ENCODE results near the gene AFP. TPM values are rescaled to one million over a fixed set of nuclear protein-coding genes. Genes with fewer than 3 reads are reported as not detected.

Gene AFP
- polyA plus RNA-seq, 3 donors: not detected

GRCh38 chr4:73499996-73500765 lies 64.2 kb downstream of the AFP start:
- Histone ChIP-seq H3K9ac (ENCODE audit: insufficient read depth, low read length, poor library complexity, severe bottlenecking) (no peak overlapping the region), H3K9me3 (replicated peaks in 1 of 2; ENCODE audit: control insufficient read depth in 1 of 2, insufficient read depth in 1 of 2, low read length in 2 of 2) (no peaks in the 10 kb centered on the region), H2AFZ (ENCODE audit: insufficient read depth, low read depth, low read length, poor library complexity, severe bottlenecking) (no peak overlapping the region), H3K4me2 (replicated peaks; ENCODE audit: extremely low read depth, low read length, poor library complexity, severe bottlenecking) (no peak overlapping the region), H3K79me2 (ENCODE audit: insufficient read depth, low read length) (no peaks in the 10 kb centered on the region), H3K27ac (ENCODE audit: low read depth in 1 of 2, low read length in 2 of 2) (no peak overlapping the region), H3K4me1 (ENCODE audit: control insufficient read depth in 1 of 2, insufficient read depth in 2 of 2, low read length in 2 of 2) (no peaks in the 10 kb centered on the region), H4K20me1 (ENCODE audit: insufficient read depth, low read length) (no peaks in the 10 kb centered on the region), H3K4me3 (replicated peaks in 1 of 3; ENCODE audit: low read depth in 2 of 3, low read length in 3 of 3) (no peak overlapping the region), H3K36me3 (replicated peaks in 1 of 2; ENCODE audit: control insufficient read depth in 1 of 2, insufficient read depth in 2 of 2, low read length in 2 of 2) (no peaks in the 10 kb centered on the region), H3K27me3 (ENCODE audit: control insufficient read depth in 2 of 2, insufficient read depth in 2 of 2, low read length in 2 of 2) (no peaks in the 10 kb centered on the region)
- no CpG with 5 or more reads among the region's 4 CpGs for WGBS (ENCODE audit: insufficient coverage)
- DNase-seq: no peak
- intact Hi-C loops (cut with micrococcal nuclease): no loop called here
- Mint-ChIP-seq H3K9me3 (peaks cover 0 to 3% (median 0%) of the 10 kb centered on the region in 7 donors), H3K4me1 (no peaks in the 10 kb centered on the region), H3K27me3 (ENCODE audit: low read depth in 3 of 3) (peaks cover 0 to 4% (median 0%) of the 10 kb centered on the region in 3 donors), H3K4me3 (no peak overlapping the region), H3K36me3 (no peaks in the 10 kb centered on the region), H3K27ac (no peak overlapping the region)
- TF ChIP-seq, protein P1, sequence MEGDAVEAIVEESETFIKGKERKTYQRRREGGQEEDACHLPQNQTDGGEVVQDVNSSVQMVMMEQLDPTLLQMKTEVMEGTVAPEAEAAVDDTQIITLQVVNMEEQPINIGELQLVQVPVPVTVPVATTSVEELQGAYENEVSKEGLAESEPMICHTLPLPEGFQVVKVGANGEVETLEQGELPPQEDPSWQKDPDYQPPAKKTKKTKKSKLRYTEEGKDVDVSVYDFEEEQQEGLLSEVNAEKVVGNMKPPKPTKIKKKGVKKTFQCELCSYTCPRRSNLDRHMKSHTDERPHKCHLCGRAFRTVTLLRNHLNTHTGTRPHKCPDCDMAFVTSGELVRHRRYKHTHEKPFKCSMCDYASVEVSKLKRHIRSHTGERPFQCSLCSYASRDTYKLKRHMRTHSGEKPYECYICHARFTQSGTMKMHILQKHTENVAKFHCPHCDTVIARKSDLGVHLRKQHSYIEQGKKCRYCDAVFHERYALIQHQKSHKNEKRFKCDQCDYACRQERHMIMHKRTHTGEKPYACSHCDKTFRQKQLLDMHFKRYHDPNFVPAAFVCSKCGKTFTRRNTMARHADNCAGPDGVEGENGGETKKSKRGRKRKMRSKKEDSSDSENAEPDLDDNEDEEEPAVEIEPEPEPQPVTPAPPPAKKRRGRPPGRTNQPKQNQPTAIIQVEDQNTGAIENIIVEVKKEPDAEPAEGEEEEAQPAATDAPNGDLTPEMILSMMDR (IDR thresholded peaks at IDR 0.05): no peak

DNA sequence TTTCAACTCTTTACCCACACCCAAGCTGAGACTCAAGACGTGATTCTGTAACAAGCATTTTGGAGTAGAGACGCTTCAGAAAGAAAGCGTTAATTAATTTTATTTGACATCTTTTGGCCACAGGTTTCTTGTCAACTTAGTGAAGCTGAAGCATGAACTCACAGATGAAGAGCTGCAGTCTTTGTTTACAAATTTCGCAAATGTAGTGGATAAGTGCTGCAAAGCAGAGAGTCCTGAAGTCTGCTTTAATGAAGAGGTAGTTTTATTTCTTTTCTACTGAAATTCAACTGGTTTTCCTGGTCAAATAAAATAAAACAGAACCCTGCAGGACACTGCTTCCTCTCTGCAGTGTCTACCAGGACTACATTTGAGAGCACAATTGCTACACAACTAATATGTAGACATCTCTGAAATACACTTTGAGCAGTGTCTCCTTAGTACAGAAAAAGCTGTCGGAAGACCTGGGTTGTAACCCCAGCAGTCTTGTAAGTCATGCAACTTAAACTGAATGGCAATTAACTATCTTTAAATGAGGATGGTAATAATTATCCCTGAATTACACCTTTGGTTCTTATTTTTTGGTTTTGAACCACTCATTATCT lies 65.7 kb downstream of the AFP start:
- Histone ChIP-seq H3K27ac (ENCODE audit: low read depth in 1 of 2, low read length in 2 of 2) (no peak overlapping the region), H3K36me3 (replicated peaks in 1 of 2; ENCODE audit: control insufficient read depth in 1 of 2, insufficient read depth in 2 of 2, low read length in 2 of 2) (no peaks in the 10 kb centered on the region), H2AFZ (ENCODE audit: insufficient read depth, low read depth, low read length, poor library complexity, severe bottlenecking) (no peak overlapping the region), H3K27me3 (ENCODE audit: control insufficient read depth in 2 of 2, insufficient read depth in 2 of 2, low read length in 2 of 2) (no peaks in the 10 kb centered on the region), H3K4me2 (replicated peaks; ENCODE audit: extremely low read depth, low read length, poor library complexity, severe bottlenecking) (no peak overlapping the region), H3K4me3 (replicated peaks in 1 of 3; ENCODE audit: low read depth in 2 of 3, low read length in 3 of 3) (no peak overlapping the region), H3K79me2 (ENCODE audit: insufficient read depth, low read length) (no peaks in the 10 kb centered on the region), H3K4me1 (ENCODE audit: control insufficient read depth in 1 of 2, insufficient read depth in 2 of 2, low read length in 2 of 2) (no peaks in the 10 kb centered on the region), H4K20me1 (ENCODE audit: insufficient read depth, low read length) (no peaks in the 10 kb centered on the region), H3K9me3 (replicated peaks in 1 of 2; ENCODE audit: control insufficient read depth in 1 of 2, insufficient read depth in 1 of 2, low read length in 2 of 2) (no peaks in the 10 kb centered on the region), H3K9ac (ENCODE audit: insufficient read depth, low read length, poor library complexity, severe bottlenecking) (no peak overlapping the region)
- Mint-ChIP-seq H3K27me3 (ENCODE audit: low read depth in 3 of 3) (peaks cover 0 to 2% (median 0%) of the 10 kb centered on the region in 3 donors), H3K27ac (no peak overlapping the region), H3K4me1 (no peaks in the 10 kb centered on the region), H3K36me3 (no peaks in the 10 kb centered on the region), H3K9me3 (peaks cover 0 to 3% (median 0%) of the 10 kb centered on the region in 7 donors), H3K4me3 (no peak overlapping the region)
- 100% methylated on average over 3 of the region's 5 CpGs for WGBS (ENCODE audit: insufficient coverage)
- TF ChIP-seq, protein P1 (IDR thresholded peaks at IDR 0.05): no peak
- intact Hi-C loops (cut with micrococcal nuclease): no loop called here
- DNase-seq: no peak

Measured in CD14-positive monocyte (primary cell).